AG04450 (cell line): Measurements from ENCODE around the gene NRG2. TPM values are rescaled to one million over a fixed set of nuclear protein-coding genes. Genes with fewer than 3 reads are reported as not detected.

Experiments
- CTCF ChIA-PET: fragments of 300-600, 350-600 bp; formaldehyde crosslinking; extraction: SDS; loops from one replicate; lab custom pipeline; 2022; ENCODE audit warnings: antibody characterized with exemption, inconsistent platforms; lab: Charles Lee
- POLR2A ChIA-PET: fragments of 350-600 bp; formaldehyde crosslinking; extraction: SDS; loops from one replicate; lab custom pipeline; 2021; ENCODE audit warnings: antibody characterized with exemption, inconsistent platforms; lab: Yijun Ruan, JAX
- DNase-seq: peaks from one replicate; pipeline ENCODE4 v3.0.0-alpha.2; 2011; ENCODE audit warnings: low read depth, low spot score
- H3K27ac ChIP-seq: one replicate; pipeline ENCODE4 v1.5.1; 2012; ENCODE audit warnings: low read depth, low read length, control low read depth
- H3K27me3 ChIP-seq: one replicate; pipeline ENCODE4 v1.6.0; 2012; ENCODE audit warnings: low read length; ENCODE audit not compliant: control insufficient read depth, insufficient read depth
- H3K4me3 ChIP-seq: 2 replicates; pipeline ENCODE4 v1.5.1; 2011; ENCODE audit warnings: mild to moderate bottlenecking, low read depth, low read length, control low read depth
- H3K9me3 ChIP-seq: 2 replicates; pipeline ENCODE4 v1.5.1; 2012; ENCODE audit warnings: low read length; ENCODE audit not compliant: control insufficient read depth, insufficient read depth
- polyA plus RNA-seq: library from polyadenylated mRNA; depleted of rRNA; stranded (reverse); fragments of >200 nt; gene quantifications from 2 replicates; pipeline ENCODE4 v1.2.3, GENCODE V29; 2011
- TF ChIP-seq, protein P1 (sequence below): IDR thresholded peaks from 2 replicates; pipeline ENCODE4 v1.5.1; 2011; ENCODE audit warnings: low read depth, low read length, control low read depth, inconsistent platforms

NRG2 gene
- polyA plus RNA-seq, 1 experiment = 0.02 TPM

GRCh38 chr5:139861889-139862207 lies 181.3 kb downstream of the NRG2 start:
- POLR2A ChIA-PET = no interaction called here

DNA sequence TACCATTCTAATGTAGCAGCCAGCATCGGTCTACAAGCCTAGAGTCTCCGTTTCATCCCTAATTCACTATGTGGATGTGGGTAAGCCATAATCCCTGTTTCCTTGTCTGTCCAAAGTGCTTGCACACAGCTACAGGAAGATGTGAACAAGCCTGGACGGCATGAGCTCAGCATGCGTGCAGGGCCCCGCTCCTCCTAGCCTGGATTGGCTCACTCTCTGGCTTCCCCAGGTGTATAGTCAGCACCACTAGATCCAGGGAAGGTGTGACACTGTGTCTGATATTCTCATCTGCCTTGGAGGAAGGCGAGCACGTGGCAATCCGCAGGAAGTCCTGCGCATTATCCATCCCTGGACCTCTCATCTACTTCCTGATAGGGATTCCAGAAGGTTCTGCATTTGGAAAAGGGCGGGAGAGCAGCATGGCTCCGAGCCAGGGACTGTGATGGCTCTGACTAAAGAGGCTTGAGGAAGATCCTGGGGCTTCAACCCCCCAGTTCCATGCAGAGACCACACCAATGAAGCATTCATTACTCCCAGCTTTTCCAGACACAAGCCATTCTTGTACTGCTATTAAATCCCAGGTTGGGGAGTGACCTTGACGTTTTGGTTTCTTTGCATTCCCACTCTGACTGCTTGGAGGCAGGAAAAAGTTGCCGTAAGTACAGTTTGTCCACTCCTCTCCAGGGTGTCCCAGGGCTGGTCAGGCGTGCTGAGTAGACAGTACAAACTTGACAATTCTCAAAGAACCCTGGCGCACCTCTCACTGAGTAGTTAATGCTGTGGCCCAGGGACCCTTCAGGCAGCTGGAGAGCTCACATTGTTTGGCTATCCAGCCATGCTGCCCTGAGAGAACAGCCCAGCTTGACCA lies 181.8 kb downstream of the NRG2 start:
- no peak overlapping the region for H3K27ac ChIP-seq
- H3K4me3 ChIP-seq = no peak overlapping the region
- ChIA-PET POLR2A (no interaction called here), CTCF (interaction anchor here (1.1 to 4.0 kb wide), 4 partner anchors 74 to 227 kb away, joined by 3 to 53 read pairs (median 10); no protein-coding TSS in a partner anchor)
- no peak for DNase-seq
- TF ChIP-seq, protein P1, sequence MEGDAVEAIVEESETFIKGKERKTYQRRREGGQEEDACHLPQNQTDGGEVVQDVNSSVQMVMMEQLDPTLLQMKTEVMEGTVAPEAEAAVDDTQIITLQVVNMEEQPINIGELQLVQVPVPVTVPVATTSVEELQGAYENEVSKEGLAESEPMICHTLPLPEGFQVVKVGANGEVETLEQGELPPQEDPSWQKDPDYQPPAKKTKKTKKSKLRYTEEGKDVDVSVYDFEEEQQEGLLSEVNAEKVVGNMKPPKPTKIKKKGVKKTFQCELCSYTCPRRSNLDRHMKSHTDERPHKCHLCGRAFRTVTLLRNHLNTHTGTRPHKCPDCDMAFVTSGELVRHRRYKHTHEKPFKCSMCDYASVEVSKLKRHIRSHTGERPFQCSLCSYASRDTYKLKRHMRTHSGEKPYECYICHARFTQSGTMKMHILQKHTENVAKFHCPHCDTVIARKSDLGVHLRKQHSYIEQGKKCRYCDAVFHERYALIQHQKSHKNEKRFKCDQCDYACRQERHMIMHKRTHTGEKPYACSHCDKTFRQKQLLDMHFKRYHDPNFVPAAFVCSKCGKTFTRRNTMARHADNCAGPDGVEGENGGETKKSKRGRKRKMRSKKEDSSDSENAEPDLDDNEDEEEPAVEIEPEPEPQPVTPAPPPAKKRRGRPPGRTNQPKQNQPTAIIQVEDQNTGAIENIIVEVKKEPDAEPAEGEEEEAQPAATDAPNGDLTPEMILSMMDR = no peak
- peaks cover 45% of the 10 kb centered on the region for H3K27me3 ChIP-seq
- H3K9me3 ChIP-seq = no peaks in the 10 kb centered on the region

More at GRCh38 chr5:139861889-139862207, 181.3 kb downstream of the NRG2 start:
- H3K4me3 ChIP-seq = no peak overlapping the region
- peaks cover 43% of the 10 kb centered on the region for H3K27me3 ChIP-seq
- CTCF ChIA-PET = interaction anchor here (1.2 to 4.0 kb wide), 3 partner anchors 74 to 228 kb away, joined by 4 to 53 read pairs (median 17); no protein-coding TSS in a partner anchor
- H3K27ac ChIP-seq = no peak overlapping the region
- H3K9me3 ChIP-seq = no peaks in the 10 kb centered on the region
- TF ChIP-seq, protein P1 = no peak
- no peak for DNase-seq

- Histone ChIP-seq H3K9me3 (no peaks in the 10 kb centered on the region), H3K4me3 (no peak overlapping the region), H3K27ac (no peak overlapping the region), H3K27me3 (peaks cover 36% of the 10 kb centered on the region)
- no peak for DNase-seq
- POLR2A ChIA-PET = no interaction called here
- CTCF ChIA-PET = interaction anchor here (0.7 kb wide), 1 partner anchor 72 kb away, joined by 7 read pairs; no protein-coding TSS in a partner anchor
- TF ChIP-seq, protein P1 = no peak
These were observed 184.1 kb downstream of the NRG2 start for GRCh38 chr5:139859013-139859412.

DNA sequence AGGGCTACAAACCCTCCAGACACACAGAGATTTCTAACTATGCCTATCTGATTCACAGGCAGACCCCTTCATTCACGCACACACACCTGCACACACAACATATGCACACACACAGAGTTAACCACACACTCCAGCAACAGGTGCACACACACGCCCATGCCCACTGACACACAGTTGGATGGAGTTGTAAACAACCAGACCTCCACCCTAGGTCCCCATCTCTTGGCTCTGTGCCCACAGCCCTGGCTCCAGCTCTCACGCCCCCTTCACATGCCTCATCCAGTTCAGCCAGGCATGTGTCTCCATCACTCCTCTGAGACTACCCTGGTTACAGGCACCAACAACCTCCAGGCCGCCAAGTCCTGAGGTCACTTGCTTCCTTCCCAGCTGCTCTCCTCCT lies 186.4 kb downstream of the NRG2 start:
- CTCF ChIA-PET = no interaction called here
- H3K4me3 ChIP-seq = no peak overlapping the region
- H3K27ac ChIP-seq = no peak overlapping the region
- H3K27me3 ChIP-seq = peaks cover 39% of the 10 kb centered on the region
- no peak for DNase-seq
- TF ChIP-seq, protein P1 = no peak
- no peaks in the 10 kb centered on the region; the same call in 1 of the 2 replicates for H3K9me3 ChIP-seq
- POLR2A ChIA-PET = no interaction called here

GRCh38 chr5:139855946-139856540 lies 187.1 kb downstream of the NRG2 start:
- H3K27me3 ChIP-seq = peaks cover 42% of the 10 kb centered on the region
- H3K9me3 ChIP-seq = no peaks in the 10 kb centered on the region; the same call in 1 of the 2 replicates
- TF ChIP-seq, protein P1 = no peak
- POLR2A ChIA-PET = no interaction called here
- H3K4me3 ChIP-seq = no peak overlapping the region
- CTCF ChIA-PET = interaction anchor here (1.3 kb wide), 1 partner anchor 8 kb away, joined by 5 read pairs; no protein-coding TSS in a partner anchor
- H3K27ac ChIP-seq = no peak overlapping the region
- no peak for DNase-seq
